Vagina (tissue), 2 donors: ENCODE data around the gene UMPS.

Experiments
- CTCF ChIP-seq, 3 experiments: fragments of 450-650 bp in 2 of 3; fragments of 200-600 bp in 1 of 3; sonication (generic) in 1 of 3; IDR thresholded peaks; one replicate each; pipeline ENCODE4 v1.5.1; 2017 to 2019; ENCODE audit warnings: antibody characterized with exemption in 3 of 3, mild to moderate bottlenecking in 2 of 3, moderate library complexity in 2 of 3
- POLR2A ChIP-seq, 2 donors: fragments of 450-650 bp; IDR thresholded peaks; one replicate each; pipeline ENCODE4 v1.6.1; 2017; ENCODE audit warnings: antibody characterized with exemption in 2 of 2, mild to moderate bottlenecking in 2 of 2, moderate library complexity in 2 of 2

- TF ChIP-seq CTCF (IDR thresholded peaks at IDR 0.05): no peak
- no peak for TF ChIP-seq POLR2A (IDR thresholded peaks at IDR 0.05)
Measured at GRCh38 chr3:124694486-124694885, 35.8 kb upstream of the UMPS start.
